Spinal cord (tissue), 10 donors: ENCODE measurements around the gene KDM7A. TPM values are rescaled to one million over a fixed set of nuclear protein-coding genes. Genes with fewer than 3 reads are reported as not detected.
A peak's percentile ranks its signal among the peaks of the same experiment; 100 is the strongest.
"Not testable (repeated sequence)": the region's sequence is repeated elsewhere in the genome, so short reads cannot be mapped to it uniquely, and the experiment has no call there.

Experiments
- DNase-seq, 6 donors: peaks; one replicate each; pipeline versions ENCODE4 v3.0.0 to v3.0.0-alpha.2; 2013 to 2015; ENCODE audit warnings: low spot score in 6 of 6, low read depth in 4 of 6
- H3K27ac ChIP-seq: one replicate; pipeline ENCODE4 v1.5.1; 2013; ENCODE audit warnings: low read depth, low read length, control low read depth
- H3K27me3 ChIP-seq: one replicate; pipeline ENCODE4 v1.6.1; 2013; ENCODE audit warnings: low read length; ENCODE audit not compliant: control insufficient read depth, insufficient read depth
- H3K36me3 ChIP-seq: one replicate; pipeline ENCODE4 v1.6.1; 2013; ENCODE audit warnings: low read length; ENCODE audit not compliant: control insufficient read depth, insufficient read depth
- H3K4me1 ChIP-seq: one replicate; pipeline ENCODE4 v1.6.1; 2013; ENCODE audit warnings: low read length; ENCODE audit not compliant: control insufficient read depth, insufficient read depth
- H3K4me3 ChIP-seq: one replicate; pipeline ENCODE4 v1.5.1; 2013; ENCODE audit warnings: low read depth, low read length, control low read depth
- H3K9me3 ChIP-seq: one replicate; pipeline ENCODE4 v1.6.1; 2013; ENCODE audit warnings: low read length; ENCODE audit not compliant: control insufficient read depth, insufficient read depth
- WGBS: methylation state at CpG from one replicate; pipeline ENCODE4 v1.1.5; 2013; ENCODE audit warnings: missing lambda C conversion rate; ENCODE audit not compliant: insufficient coverage; 5-methylcytosine and 5-hydroxymethylcytosine counted together
- polyA plus RNA-seq, 2 donors: library from polyadenylated mRNA; unstranded; fragments of 120-200 nt; gene quantifications; one replicate each; pipeline ENCODE4 v1.2.1, GENCODE V29; 2013; ENCODE audit not compliant: insufficient read length in 2 of 2
- total RNA-seq, 2 donors: library from RNA; depleted of rRNA in 1 of 2; stranded (reverse); fragments of 120-200 nt in 1 of 2; fragments of >200 nt in 1 of 2; gene quantifications; one replicate each; pipeline versions ENCODE4 v1.2.3 to v1.2.4, GENCODE V29; 2013 to 2014
- donor health status: healthy.

KDM7A gene
- total and polyA plus RNA-seq, 4 donors, result 9.1 to 16.8 (median 9.2) TPM

GRCh38 chr7:140214075-140214684 is 37.4 kb upstream of the KDM7A start:
- peaks cover 8% of the 10 kb centered on the region for H3K4me1 ChIP-seq
- DNase-seq, result peak in 2 of 6 donors; percentile 62 to 68
- no peak overlapping the region for H3K27ac ChIP-seq
- H3K36me3 ChIP-seq, result no peaks in the 10 kb centered on the region
- no peaks in the 10 kb centered on the region for H3K27me3 ChIP-seq
- peaks cover 1% of the 10 kb centered on the region for H3K9me3 ChIP-seq
- no peak overlapping the region for H3K4me3 ChIP-seq
- WGBS, result 76% methylated on average over 3 of the region's 3 CpGs

DNA sequence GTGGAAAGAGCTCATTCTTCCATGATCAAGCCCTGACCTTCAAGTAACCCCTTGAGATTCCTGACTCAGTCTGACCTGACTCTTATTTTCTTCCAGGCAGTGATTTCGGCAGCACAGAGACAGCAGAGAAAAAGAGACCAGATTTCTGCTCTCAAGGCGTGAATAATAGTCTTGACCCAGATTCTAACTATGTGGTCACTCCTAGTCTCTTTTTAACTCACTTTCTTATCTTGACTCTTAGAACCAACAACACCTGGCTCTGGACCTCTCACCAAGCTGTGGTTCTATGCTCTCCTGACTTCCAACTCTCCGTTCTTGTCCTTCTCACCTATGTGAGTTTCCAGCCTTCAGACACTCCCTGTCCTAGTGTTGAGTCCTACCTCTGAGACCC is 36.9 kb upstream of the KDM7A start:
- DNase-seq, result no peak
- H3K27ac ChIP-seq, result no peak overlapping the region
- no peaks in the 10 kb centered on the region for H3K27me3 ChIP-seq
- H3K36me3 ChIP-seq, result no peaks in the 10 kb centered on the region
- WGBS, result 82% methylated on average over 3 of the region's 3 CpGs
- peaks cover 8% of the 10 kb centered on the region for H3K4me1 ChIP-seq
- H3K9me3 ChIP-seq, result peaks cover 1% of the 10 kb centered on the region
- H3K4me3 ChIP-seq, result no peak overlapping the region

DNA sequence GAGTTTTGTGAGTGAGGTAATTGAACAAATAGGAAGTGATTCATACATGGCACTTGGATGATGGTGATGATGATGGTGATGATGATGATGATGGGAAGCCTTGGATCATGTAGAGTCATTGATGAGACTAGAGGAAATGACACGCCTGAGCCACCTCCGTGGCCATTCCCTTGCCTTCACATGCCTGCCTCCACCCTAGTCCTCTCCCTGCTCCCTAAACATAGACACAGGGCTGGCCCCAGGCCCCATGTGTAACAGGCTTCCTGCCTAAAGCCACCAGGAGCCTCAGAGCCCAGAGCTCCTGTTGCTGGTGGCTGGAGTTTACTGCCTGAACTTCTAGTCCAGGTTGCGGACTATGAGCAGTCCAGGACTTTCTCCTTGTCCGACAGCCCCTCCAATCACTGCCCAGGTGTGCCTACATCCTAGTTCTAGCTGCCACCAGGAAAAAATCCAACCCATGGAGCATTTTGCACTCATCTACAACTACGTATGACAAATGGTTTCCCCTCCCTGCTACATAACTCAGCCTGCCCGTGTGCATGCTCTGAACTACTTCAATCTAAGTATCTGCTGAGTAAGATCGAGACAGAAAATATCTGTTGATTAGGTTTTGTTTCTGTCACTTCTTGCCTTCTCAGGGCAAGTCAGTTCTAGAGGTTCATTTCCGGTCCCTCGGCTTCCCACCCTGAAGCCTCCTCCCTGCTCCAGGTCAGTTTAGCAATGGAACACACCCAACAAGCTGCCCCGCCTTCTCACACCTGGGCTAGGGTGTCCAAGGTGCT is 35.5 kb upstream of the KDM7A start:
- peaks cover 8% of the 10 kb centered on the region for H3K4me1 ChIP-seq
- no peaks in the 10 kb centered on the region for H3K27me3 ChIP-seq
- H3K36me3 ChIP-seq, result no peaks in the 10 kb centered on the region
- H3K9me3 ChIP-seq, result no peaks in the 10 kb centered on the region
- H3K4me3 ChIP-seq, result no peak overlapping the region
- no peak overlapping the region for H3K27ac ChIP-seq
- no peak for DNase-seq
- 95% methylated on average over 6 of the region's 10 CpGs for whole genome bisulfite sequencing

- Histone ChIP-seq H3K9me3 (no peaks in the 10 kb centered on the region), H3K4me3 (no peak overlapping the region), H3K36me3 (no peaks in the 10 kb centered on the region), H3K4me1 (peaks cover 8% of the 10 kb centered on the region), H3K27ac (no peak overlapping the region), H3K27me3 (no peaks in the 10 kb centered on the region)
- no peak for DNase-seq
- WGBS, result 93% methylated on average over 2 of the region's 4 CpGs
Measured at GRCh38 chr7:140211698-140212097, 34.9 kb upstream of the KDM7A start.

GRCh38 chr7:140209866-140210609 is 33.3 kb upstream of the KDM7A start:
- Histone ChIP-seq H3K27me3 (no peaks in the 10 kb centered on the region), H3K9me3 (no peaks in the 10 kb centered on the region), H3K4me1 (peaks cover 8% of the 10 kb centered on the region), H3K4me3 (no peak overlapping the region), H3K27ac (no peak overlapping the region), H3K36me3 (no peaks in the 10 kb centered on the region)
- 83% methylated on average over 15 of the region's 17 CpGs for WGBS
- peak in 1 of 6 donors; percentile 40 for DNase-seq

DNA sequence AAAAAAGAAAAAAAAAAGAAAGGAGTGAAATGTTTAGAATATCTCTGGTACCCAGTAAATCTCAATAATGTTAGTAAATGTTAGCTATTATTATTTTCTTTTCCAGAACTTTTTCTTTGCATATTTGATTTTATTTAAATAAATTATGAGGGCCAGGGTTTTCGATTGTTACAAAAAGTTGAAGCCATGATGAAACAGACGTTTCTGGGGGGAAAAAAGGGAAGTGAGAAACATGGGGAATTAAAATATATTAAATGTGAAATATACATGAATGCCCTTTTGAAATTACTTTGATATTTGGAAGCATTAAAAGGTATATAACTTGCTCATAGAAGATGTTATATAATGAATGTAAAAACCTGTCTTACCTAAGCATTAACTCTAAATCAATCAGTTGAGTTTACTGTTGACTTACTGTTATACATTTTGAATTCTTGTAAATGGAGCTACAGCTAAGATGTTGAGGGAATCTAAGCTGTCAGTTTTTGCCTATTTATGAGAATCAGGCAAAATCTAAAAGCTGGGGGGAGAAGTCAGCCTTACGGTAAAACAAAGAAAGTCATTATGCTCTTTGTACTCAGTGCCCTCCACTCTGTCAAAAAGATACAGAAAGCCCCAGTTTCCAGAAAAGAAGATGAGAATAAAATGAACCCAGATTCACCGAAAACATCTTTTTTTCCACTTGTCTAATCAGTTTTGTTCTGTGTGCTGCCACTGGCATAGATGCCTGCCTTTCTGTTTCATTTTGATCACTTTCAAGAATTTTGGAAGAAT is 30.0 kb upstream of the KDM7A start:
- WGBS, result 33% methylated on average over 1 of the region's 4 CpGs
- Histone ChIP-seq H3K27me3 (no peaks in the 10 kb centered on the region), H3K36me3 (no peaks in the 10 kb centered on the region), H3K9me3 (peaks cover 2% of the 10 kb centered on the region), H3K4me3 (no peak overlapping the region), H3K4me1 (peaks cover 3% of the 10 kb centered on the region), H3K27ac (no peak overlapping the region)
- no peak for DNase-seq

- H3K4me1 ChIP-seq, result peaks cover 3% of the 10 kb centered on the region
- H3K27ac ChIP-seq, result no peak overlapping the region
- no peaks in the 10 kb centered on the region for H3K27me3 ChIP-seq
- no CpG with 5 or more reads among the region's 4 CpGs for WGBS
- H3K4me3 ChIP-seq, result no peak overlapping the region
- no peak for DNase-seq
- H3K9me3 ChIP-seq, result peaks cover 2% of the 10 kb centered on the region
- H3K36me3 ChIP-seq, result no peaks in the 10 kb centered on the region
Measured at GRCh38 chr7:140205600-140205999, 28.8 kb upstream of the KDM7A start.

DNA sequence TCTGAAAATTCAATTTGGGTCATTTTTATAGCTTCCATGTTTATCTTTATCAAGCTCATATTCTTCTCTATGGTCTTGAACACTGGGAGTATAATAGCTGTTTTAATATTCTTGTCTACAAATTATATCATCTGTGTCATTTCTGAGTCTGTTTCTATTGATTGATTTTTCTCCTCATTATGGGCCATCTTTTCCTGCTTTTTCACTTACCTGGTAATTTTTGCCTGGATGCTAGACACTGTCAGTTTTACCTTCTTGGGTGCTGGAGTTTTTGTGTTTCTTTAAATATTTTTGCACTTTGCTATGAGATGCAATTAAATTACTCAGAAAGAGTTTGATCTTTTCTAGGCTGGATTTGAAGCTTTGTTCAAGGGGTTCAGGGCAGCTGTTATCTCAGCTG is 26.8 kb upstream of the KDM7A start:
- H3K9me3 ChIP-seq, result peaks cover 2% of the 10 kb centered on the region
- H3K27ac ChIP-seq, result no peak overlapping the region
- no peak overlapping the region for H3K4me3 ChIP-seq
- no peak for DNase-seq
- H3K4me1 ChIP-seq, result no peaks in the 10 kb centered on the region
- no peaks in the 10 kb centered on the region for H3K36me3 ChIP-seq
- H3K27me3 ChIP-seq, result no peaks in the 10 kb centered on the region

DNA sequence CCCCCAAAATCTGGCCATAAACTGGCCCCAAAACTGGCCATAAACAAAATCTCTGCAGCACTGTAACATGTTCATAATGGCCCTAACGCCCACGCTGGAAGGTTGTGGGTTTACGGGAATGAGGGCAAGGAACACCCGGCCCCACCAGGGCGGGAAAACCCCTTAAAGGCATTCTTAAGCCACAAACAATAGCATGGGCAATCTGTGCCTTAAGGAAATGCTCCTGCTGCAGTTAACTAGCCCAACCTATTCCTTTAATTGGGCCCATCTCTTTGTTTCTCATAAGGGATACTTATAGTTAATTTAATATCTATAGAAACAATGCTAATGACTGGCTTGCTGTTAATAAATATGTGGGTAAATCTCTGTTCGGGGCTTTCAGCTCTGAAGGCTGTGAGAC is 26.2 kb upstream of the KDM7A start:
- H3K36me3 ChIP-seq, DNase-seq, H3K27ac ChIP-seq, H3K4me1 ChIP-seq, H3K4me3 ChIP-seq, H3K27me3 ChIP-seq, H3K9me3 ChIP-seq: not testable (repeated sequence)
- WGBS, result no CpG with 5 or more reads among the region's 6 CpGs
